SU-DHL-6 (cell line): ENCODE results near the gene CNTRL.

Source experiments
- H2AFZ ChIP-seq: fragments of 200-600 bp; sonication (generic); 2 replicates; pipeline ENCODE4 v1.6.1; 2014; ENCODE audit warnings: low read depth, mild to moderate bottlenecking, moderate library complexity, mixed read lengths, antibody characterized with exemption, low read length; ENCODE audit not compliant: severe bottlenecking
- H3F3A ChIP-seq: fragments of 200-600 bp; shearing (Covaris generic); 2 replicates; pipeline ENCODE4 v1.6.0; 2016; ENCODE audit warnings: antibody characterized with exemption, mild to moderate bottlenecking; ENCODE audit not compliant: insufficient read depth
- H3K27ac ChIP-seq: fragments of 200-600 bp; sonication (generic); 2 replicates; pipeline ENCODE4 v1.5.1; 2016; ENCODE audit warnings: low read depth, mild to moderate bottlenecking, low read length, moderate library complexity, mixed read lengths
- H3K27me3 ChIP-seq: fragments of 200-600 bp; sonication (generic), shearing (Covaris generic); 2 replicates; pipeline ENCODE4 v1.6.0; 2014; ENCODE audit warnings: mild to moderate bottlenecking, low read length
- H3K36me3 ChIP-seq: fragments of 200-600 bp; sonication (generic); 2 replicates; pipeline ENCODE4 v1.6.1; 2014; ENCODE audit warnings: mild to moderate bottlenecking, low read length, mixed read lengths
- H3K4me2 ChIP-seq: fragments of 300-600, 200-600 bp; shearing (Covaris generic), sonication (generic); 2 replicates; pipeline ENCODE4 v1.6.0; 2014; ENCODE audit warnings: low read length, low read depth, mild to moderate bottlenecking; ENCODE audit not compliant: poor library complexity, severe bottlenecking
- H3K4me3 ChIP-seq: fragments of 200-600 bp; sonication (generic); 2 replicates; pipeline ENCODE4 v1.5.1; 2014; ENCODE audit warnings: antibody characterized with exemption, low read length, mild to moderate bottlenecking, mixed read lengths; ENCODE audit not compliant: insufficient read depth, poor library complexity, severe bottlenecking
- H3K79me2 ChIP-seq: fragments of 200-600 bp; sonication (generic); 2 replicates; pipeline ENCODE4 v1.6.1; 2014; ENCODE audit warnings: mild to moderate bottlenecking, low read length, moderate library complexity; ENCODE audit not compliant: insufficient read depth
- H3K9ac ChIP-seq: fragments of 200-600 bp; sonication (generic); 2 replicates; pipeline ENCODE4 v1.7.0; 2014; ENCODE audit warnings: mild to moderate bottlenecking, low read length
- H3K9me2 ChIP-seq: fragments of 200-600 bp; sonication (generic); replicated peaks from 2 replicates; pipeline ENCODE4 v1.6.1; 2014; ENCODE audit warnings: low read length; ENCODE audit not compliant: insufficient read depth
- H3K9me3 ChIP-seq: fragments of 200-600 bp; sonication (generic); 2 replicates; pipeline ENCODE4 v1.6.1; 2014; ENCODE audit warnings: low read length, mixed read lengths; ENCODE audit not compliant: insufficient read depth
- H4K20me1 ChIP-seq: fragments of 200-600 bp; sonication (generic); 2 replicates; pipeline ENCODE4 v1.6.1; 2014; ENCODE audit warnings: low read depth, mild to moderate bottlenecking, antibody characterized with exemption, low read length, moderate library complexity, mixed read lengths
- CTCF ChIP-seq: fragments of 200-600 bp; sonication (generic); IDR thresholded peaks from one replicate; pipeline ENCODE4 v1.5.1; 2017; ENCODE audit warnings: antibody characterized with exemption, mild to moderate bottlenecking, low read length, moderate library complexity; ENCODE audit not compliant: insufficient read depth, poor library complexity, severe bottlenecking
- EZH2phosphoT487 ChIP-seq: fragments of 200-600 bp; sonication (generic), shearing (Covaris generic); conservative IDR thresholded peaks from 2 replicates; pipeline ENCODE4 v1.6.1; 2018; ENCODE audit warnings: mild to moderate bottlenecking, antibody characterized with exemption, low read length, moderate library complexity, mixed read lengths

CNTRL gene

GRCh38 chr9:121105531-121105930 is 30.8 kb downstream of the CNTRL start:
- Histone ChIP-seq H3K4me2 (no peak overlapping the region), H3K27ac (no peak overlapping the region), H3F3A (peaks cover 14% of the 10 kb centered on the region), H3K9me3 (no peaks in the 10 kb centered on the region), H3K36me3 (peaks cover 25% of the 10 kb centered on the region), H2AFZ (no peak overlapping the region), H3K9me2 (no peaks in the 10 kb centered on the region), H3K9ac (no peak overlapping the region), H3K4me3 (no peak overlapping the region), H3K79me2 (peaks cover 17% of the 10 kb centered on the region; the same call in 1 of the 2 replicates), H4K20me1 (no peaks in the 10 kb centered on the region), H3K27me3 (no peaks in the 10 kb centered on the region)
- TF ChIP-seq EZH2phosphoT487 (no peak), CTCF (no peak)

GRCh38 chr9:121107029-121107428 is 32.3 kb downstream of the CNTRL start:
- Histone ChIP-seq H3F3A (peaks cover 14% of the 10 kb centered on the region), H3K4me3 (no peak overlapping the region), H3K4me2 (no peak overlapping the region), H3K27me3 (no peaks in the 10 kb centered on the region), H3K79me2 (peaks cover 18% of the 10 kb centered on the region; the same call in 1 of the 2 replicates), H4K20me1 (no peaks in the 10 kb centered on the region), H3K9ac (no peak overlapping the region), H3K9me3 (no peaks in the 10 kb centered on the region), H3K36me3 (peaks cover 31% of the 10 kb centered on the region), H2AFZ (no peak overlapping the region), H3K9me2 (no peaks in the 10 kb centered on the region), H3K27ac (no peak overlapping the region)
- TF ChIP-seq EZH2phosphoT487 (no peak), CTCF (no peak)

- TF ChIP-seq EZH2phosphoT487 (no peak), CTCF (no peak)
- Histone ChIP-seq H3K79me2 (peaks cover 18% of the 10 kb centered on the region; the same call in 1 of the 2 replicates), H3K9me2 (no peaks in the 10 kb centered on the region), H3K27me3 (no peaks in the 10 kb centered on the region), H3K4me2 (no peak overlapping the region), H3K9ac (no peak overlapping the region), H3K4me3 (no peak overlapping the region), H3F3A (peaks cover 14% of the 10 kb centered on the region), H3K9me3 (no peaks in the 10 kb centered on the region), H2AFZ (no peak overlapping the region), H4K20me1 (no peaks in the 10 kb centered on the region), H3K36me3 (peaks cover 39% of the 10 kb centered on the region), H3K27ac (no peak overlapping the region)
Measured at GRCh38 chr9:121107881-121108280, 33.1 kb downstream of the CNTRL start.

GRCh38 chr9:121115466-121115865 is 40.7 kb downstream of the CNTRL start:
- Histone ChIP-seq H3K27me3 (no peaks in the 10 kb centered on the region), H3F3A (peaks cover 43% of the 10 kb centered on the region), H4K20me1 (no peaks in the 10 kb centered on the region), H2AFZ (no peak overlapping the region), H3K9ac (no peak overlapping the region), H3K27ac (peak overlapping the region; percentile 25; the same call in 1 of the 2 replicates), H3K4me2 (no peak overlapping the region), H3K9me2 (no peaks in the 10 kb centered on the region), H3K9me3 (no peaks in the 10 kb centered on the region), H3K79me2 (0 out of 2 replicates have a peak, but pooled peaks cover 2% of the 10 kb centered on the region), H3K36me3 (peaks cover 58% of the 10 kb centered on the region), H3K4me3 (no peak overlapping the region)
- TF ChIP-seq CTCF (no peak), EZH2phosphoT487 (no peak)
